Heart left ventricle (tissue), 13 donors: ENCODE data around the gene GLYAT.

Source experiments
- POLR2A ChIP-seq, 2 donors: fragments of 450-650 bp; IDR thresholded peaks; one replicate each; pipeline ENCODE4 v1.6.1; 2017; ENCODE audit warnings: antibody characterized with exemption in 2 of 2, mild to moderate bottlenecking in 2 of 2, moderate library complexity in 2 of 2
- TF ChIP-seq, protein P1 (sequence below), 12 donors: fragments of 200-600 bp; sonication (generic) in 4 of 12; IDR thresholded peaks; one replicate each; pipeline versions ENCODE4 v1.5.0 to v1.8.0; 2018 to 2022; ENCODE audit warnings: antibody characterized with exemption in 12 of 12, mild to moderate bottlenecking in 5 of 12
- donor health status: ischemic (EF 13 %, LVEDD 7.1; RV severe dilation, severe dysfunction).
- donor health status: DM: no; HTN: yes; CAD: no.
- donor health status: DM: no; HTN: no; CAD: no.
- donor health status: ischemic (EF 25% LVEDD 6.9; RV normal size, moderate dysfunction).
- donor health status: ischemic (EF 25% LVEDD 5.7; RV mildly dilated, moderate dysfunction).
- donor health status: ischemic (EF 35%, LVEDD 5.7; RV mildly dilated, moderate dysfunction).
- donor health status: nonischemic (EF 11% LVEDD 7.7; RV severe dilation, severe dysfunction).
- donor health status: DM: yes; HTN: yes; CAD: no.
- donor health status: PGD.
- donor health status: ischemic (EF 29% LVEDD 5.4; RV normal size, mild dysfunction).
- donor health status: nonischemic (EF 23%, LVEDD 6.1; RV moderate dilation, normal function).

DNA sequence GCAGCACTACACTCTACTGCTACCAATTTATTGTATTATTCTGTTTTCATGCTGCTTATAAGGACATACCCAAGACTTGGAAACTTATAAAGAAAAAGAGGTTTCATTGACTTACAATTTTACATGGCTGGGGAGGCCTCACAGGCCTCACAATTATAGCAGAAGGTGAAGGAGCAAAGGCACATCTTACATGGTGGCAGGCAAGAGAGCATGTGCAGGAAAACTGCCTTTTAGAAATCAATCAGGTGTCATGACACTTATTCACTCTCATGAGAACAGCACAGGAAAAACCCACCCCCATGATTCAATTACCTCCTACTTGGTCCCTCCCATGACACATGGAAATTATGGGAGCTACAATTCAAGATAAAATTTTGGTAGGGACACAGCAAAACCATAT, 49.6 kb upstream of the GLYAT start:
- TF ChIP-seq, protein P1, sequence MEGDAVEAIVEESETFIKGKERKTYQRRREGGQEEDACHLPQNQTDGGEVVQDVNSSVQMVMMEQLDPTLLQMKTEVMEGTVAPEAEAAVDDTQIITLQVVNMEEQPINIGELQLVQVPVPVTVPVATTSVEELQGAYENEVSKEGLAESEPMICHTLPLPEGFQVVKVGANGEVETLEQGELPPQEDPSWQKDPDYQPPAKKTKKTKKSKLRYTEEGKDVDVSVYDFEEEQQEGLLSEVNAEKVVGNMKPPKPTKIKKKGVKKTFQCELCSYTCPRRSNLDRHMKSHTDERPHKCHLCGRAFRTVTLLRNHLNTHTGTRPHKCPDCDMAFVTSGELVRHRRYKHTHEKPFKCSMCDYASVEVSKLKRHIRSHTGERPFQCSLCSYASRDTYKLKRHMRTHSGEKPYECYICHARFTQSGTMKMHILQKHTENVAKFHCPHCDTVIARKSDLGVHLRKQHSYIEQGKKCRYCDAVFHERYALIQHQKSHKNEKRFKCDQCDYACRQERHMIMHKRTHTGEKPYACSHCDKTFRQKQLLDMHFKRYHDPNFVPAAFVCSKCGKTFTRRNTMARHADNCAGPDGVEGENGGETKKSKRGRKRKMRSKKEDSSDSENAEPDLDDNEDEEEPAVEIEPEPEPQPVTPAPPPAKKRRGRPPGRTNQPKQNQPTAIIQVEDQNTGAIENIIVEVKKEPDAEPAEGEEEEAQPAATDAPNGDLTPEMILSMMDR (IDR thresholded peaks at IDR 0.05), result no peak
- TF ChIP-seq POLR2A (IDR thresholded peaks at IDR 0.05), result no peak
